ENCODE measurements around the gene HAL. TPM values are rescaled to one million over a fixed set of nuclear protein-coding genes. Genes with fewer than 3 reads are reported as not detected.

The HAL gene
- total RNA-seq, 1 donor: 0.36 TPM

DNA sequence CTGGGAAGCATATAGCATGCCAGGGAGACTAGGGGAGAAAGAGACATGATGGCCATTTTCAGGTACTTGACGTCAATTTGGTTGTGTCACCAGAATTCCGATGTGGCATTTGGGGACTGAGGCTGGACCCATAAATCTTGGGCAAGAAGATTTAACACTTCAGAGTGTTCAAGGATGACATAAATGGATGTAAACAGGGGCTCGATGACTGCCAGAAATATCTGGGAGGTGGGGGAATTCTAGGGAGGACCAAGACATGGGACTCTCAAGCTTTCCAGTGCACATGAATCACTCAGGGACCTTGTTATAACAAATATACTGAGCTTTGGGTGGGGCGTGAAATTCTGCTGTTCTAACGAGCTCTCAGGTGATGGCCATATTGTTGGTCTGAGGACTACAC lies 17.8 kb downstream of the HAL start:
- Histone ChIP-seq H3K36me3 (ENCODE audit: insufficient read depth, low read length) (no peaks in the 10 kb centered on the region), H3K4me3 (ENCODE audit: insufficient read depth, low read length) (no peak overlapping the region), H3K4me1 (ENCODE audit: insufficient read depth, low read length) (no peaks in the 10 kb centered on the region), H2AFZ (ENCODE audit: low read length) (no peak overlapping the region), H4K20me1 (ENCODE audit: insufficient read depth, low read length) (no peaks in the 10 kb centered on the region), H3K4me2 (ENCODE audit: insufficient read depth, low read length) (no peak overlapping the region), H3K27me3 (ENCODE audit: insufficient read depth, low read length) (peaks cover 14% of the 10 kb centered on the region), H3K9me3 (ENCODE audit: low read depth, low read length) (no peaks in the 10 kb centered on the region), H3K27ac (ENCODE audit: low read depth, low read length) (no peak overlapping the region), H3K79me2 (ENCODE audit: insufficient read depth, low read length) (no peaks in the 10 kb centered on the region)
- TF ChIP-seq, protein P1, sequence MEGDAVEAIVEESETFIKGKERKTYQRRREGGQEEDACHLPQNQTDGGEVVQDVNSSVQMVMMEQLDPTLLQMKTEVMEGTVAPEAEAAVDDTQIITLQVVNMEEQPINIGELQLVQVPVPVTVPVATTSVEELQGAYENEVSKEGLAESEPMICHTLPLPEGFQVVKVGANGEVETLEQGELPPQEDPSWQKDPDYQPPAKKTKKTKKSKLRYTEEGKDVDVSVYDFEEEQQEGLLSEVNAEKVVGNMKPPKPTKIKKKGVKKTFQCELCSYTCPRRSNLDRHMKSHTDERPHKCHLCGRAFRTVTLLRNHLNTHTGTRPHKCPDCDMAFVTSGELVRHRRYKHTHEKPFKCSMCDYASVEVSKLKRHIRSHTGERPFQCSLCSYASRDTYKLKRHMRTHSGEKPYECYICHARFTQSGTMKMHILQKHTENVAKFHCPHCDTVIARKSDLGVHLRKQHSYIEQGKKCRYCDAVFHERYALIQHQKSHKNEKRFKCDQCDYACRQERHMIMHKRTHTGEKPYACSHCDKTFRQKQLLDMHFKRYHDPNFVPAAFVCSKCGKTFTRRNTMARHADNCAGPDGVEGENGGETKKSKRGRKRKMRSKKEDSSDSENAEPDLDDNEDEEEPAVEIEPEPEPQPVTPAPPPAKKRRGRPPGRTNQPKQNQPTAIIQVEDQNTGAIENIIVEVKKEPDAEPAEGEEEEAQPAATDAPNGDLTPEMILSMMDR (IDR thresholded peaks at IDR 0.05; ENCODE audit: extremely low read depth, low read depth, low read length): no peak
- no peak for DNase-seq (ENCODE audit: insufficient read length, low spot score, missing footprints)

DNA sequence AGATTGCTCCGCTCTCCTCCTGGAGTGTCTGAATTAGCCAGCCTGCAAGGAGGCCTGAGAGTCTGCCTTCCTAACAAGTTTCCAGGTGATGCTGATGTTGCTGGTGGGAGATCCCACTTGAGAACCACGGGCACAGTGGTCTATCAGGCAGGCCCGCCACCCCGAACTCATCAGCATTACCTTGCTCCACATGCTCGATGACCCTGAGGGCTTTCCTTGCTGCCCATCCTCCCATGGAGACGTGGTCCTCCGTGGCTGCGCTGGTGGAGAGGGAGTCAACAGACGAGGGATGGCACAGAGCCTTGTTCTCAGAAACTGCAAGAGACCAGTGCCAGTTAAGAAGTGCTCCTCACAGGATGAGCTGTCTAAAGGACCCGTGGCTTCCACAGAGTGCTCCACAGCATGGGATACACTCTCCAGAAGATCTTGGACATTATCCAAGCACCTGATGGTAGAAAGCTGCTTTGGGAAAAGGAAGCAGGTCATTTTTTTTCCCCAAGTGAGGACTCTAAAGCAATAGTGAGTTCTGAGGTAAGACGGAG lies 18.3 kb downstream of the HAL start:
- DNase-seq (ENCODE audit: insufficient read length, low spot score, missing footprints): no peak
- Histone ChIP-seq H3K79me2 (ENCODE audit: insufficient read depth, low read length) (no peaks in the 10 kb centered on the region), H3K9me3 (ENCODE audit: low read depth, low read length) (no peaks in the 10 kb centered on the region), H4K20me1 (ENCODE audit: insufficient read depth, low read length) (no peaks in the 10 kb centered on the region), H3K4me3 (ENCODE audit: insufficient read depth, low read length) (no peak overlapping the region), H2AFZ (ENCODE audit: low read length) (no peak overlapping the region), H3K27me3 (ENCODE audit: insufficient read depth, low read length) (peaks cover 14% of the 10 kb centered on the region), H3K36me3 (ENCODE audit: insufficient read depth, low read length) (no peaks in the 10 kb centered on the region), H3K27ac (ENCODE audit: low read depth, low read length) (no peak overlapping the region), H3K4me1 (ENCODE audit: insufficient read depth, low read length) (no peaks in the 10 kb centered on the region), H3K4me2 (ENCODE audit: insufficient read depth, low read length) (no peak overlapping the region)
- TF ChIP-seq, protein P1 (IDR thresholded peaks at IDR 0.05; ENCODE audit: extremely low read depth, low read depth, low read length): no peak

DNA sequence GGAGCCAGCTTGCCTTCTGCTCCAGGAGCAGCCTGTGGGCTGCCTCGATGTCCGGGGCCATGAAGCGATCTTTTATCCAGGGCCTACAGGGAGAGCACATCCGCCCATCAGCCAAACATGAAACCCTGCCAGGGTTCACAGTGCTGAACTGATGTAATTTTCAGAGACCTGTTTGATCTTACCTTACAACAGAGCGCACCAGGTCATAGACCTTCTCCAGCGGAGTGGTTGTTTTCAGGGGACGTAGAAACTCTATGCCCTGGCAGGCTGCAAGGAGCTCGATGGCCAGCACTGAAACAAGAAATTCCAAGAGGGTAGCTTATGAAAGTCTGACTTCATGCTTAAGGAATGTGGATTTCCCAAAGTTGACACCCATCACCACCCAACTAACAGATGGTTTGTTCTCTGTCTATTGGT lies 19.7 kb downstream of the HAL start:
- H2AFZ ChIP-seq (ENCODE audit: low read length): no peak overlapping the region
- H4K20me1 ChIP-seq (ENCODE audit: insufficient read depth, low read length): no peaks in the 10 kb centered on the region
- TF ChIP-seq, protein P1 (IDR thresholded peaks at IDR 0.05; ENCODE audit: extremely low read depth, low read depth, low read length): no peak
- no peaks in the 10 kb centered on the region for H3K36me3 ChIP-seq (ENCODE audit: insufficient read depth, low read length)
- no peaks in the 10 kb centered on the region for H3K4me1 ChIP-seq (ENCODE audit: insufficient read depth, low read length)
- H3K27ac ChIP-seq (ENCODE audit: low read depth, low read length): no peak overlapping the region
- H3K4me3 ChIP-seq (ENCODE audit: insufficient read depth, low read length): no peak overlapping the region
- H3K4me2 ChIP-seq (ENCODE audit: insufficient read depth, low read length): no peak overlapping the region
- peaks cover 14% of the 10 kb centered on the region for H3K27me3 ChIP-seq (ENCODE audit: insufficient read depth, low read length)
- H3K9me3 ChIP-seq (ENCODE audit: low read depth, low read length): no peaks in the 10 kb centered on the region
- no peaks in the 10 kb centered on the region for H3K79me2 ChIP-seq (ENCODE audit: insufficient read depth, low read length)
- no peak for DNase-seq (ENCODE audit: insufficient read length, low spot score, missing footprints)

DNA sequence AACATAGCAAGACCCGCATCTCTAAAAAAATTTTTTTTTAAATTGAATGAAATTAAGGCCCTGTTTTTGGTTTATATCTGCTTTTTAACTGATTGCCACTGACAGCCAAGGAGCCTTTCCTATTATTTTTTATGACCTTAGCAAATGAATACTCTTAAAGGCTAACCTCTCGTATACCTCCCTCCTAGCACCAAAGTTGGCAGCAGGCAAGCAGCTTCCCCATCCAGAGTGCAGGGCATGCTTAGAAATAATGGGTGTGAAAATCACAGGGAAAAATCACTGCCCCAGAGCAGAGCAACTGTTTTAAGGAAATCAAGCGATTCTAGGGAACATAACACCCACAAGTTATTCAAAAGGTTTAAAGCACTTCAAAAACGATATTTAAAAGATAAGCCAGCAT lies 20.7 kb downstream of the HAL start:
- no peak for DNase-seq (ENCODE audit: insufficient read length, low spot score, missing footprints)
- no peak overlapping the region for H2AFZ ChIP-seq (ENCODE audit: low read length)
- H3K27ac ChIP-seq (ENCODE audit: low read depth, low read length): no peak overlapping the region
- H3K36me3 ChIP-seq (ENCODE audit: insufficient read depth, low read length): no peaks in the 10 kb centered on the region
- H3K4me1 ChIP-seq (ENCODE audit: insufficient read depth, low read length): no peaks in the 10 kb centered on the region
- no peak overlapping the region for H3K4me2 ChIP-seq (ENCODE audit: insufficient read depth, low read length)
- peaks cover 13% of the 10 kb centered on the region for H3K27me3 ChIP-seq (ENCODE audit: insufficient read depth, low read length)
- no peaks in the 10 kb centered on the region for H4K20me1 ChIP-seq (ENCODE audit: insufficient read depth, low read length)
- no peaks in the 10 kb centered on the region for H3K9me3 ChIP-seq (ENCODE audit: low read depth, low read length)
- no peak overlapping the region for H3K4me3 ChIP-seq (ENCODE audit: insufficient read depth, low read length)
- no peaks in the 10 kb centered on the region for H3K79me2 ChIP-seq (ENCODE audit: insufficient read depth, low read length)
- TF ChIP-seq, protein P1 (IDR thresholded peaks at IDR 0.05; ENCODE audit: extremely low read depth, low read depth, low read length): no peak
